IMR-90 (cell line): ENCODE measurements around the gene AHI1. TPM values are rescaled to one million over a fixed set of nuclear protein-coding genes. Genes with fewer than 3 reads are reported as not detected.

ENCODE experiments used
- ATAC-seq: fragments of 200-7000 bp; cut with Tn5 transposase; 2 replicates; pipeline ENCODE4 v1.9.1; 2020; ENCODE audit warnings: low read depth, mild to moderate bottlenecking, moderate library complexity
- BruUV-seq: library from RNA; stranded (reverse); fragments of 400-500 nt; replicated peaks from 2 replicates; lab custom pipeline; 2021; lab: Mats Ljungman, UMichigan
- CTCF ChIA-PET: fragments of 300-600 bp; formaldehyde crosslinking; extraction: SDS; loops from one replicate; lab custom pipeline; 2021; ENCODE audit warnings: antibody characterized with exemption; lab: Yijun Ruan, JAX
- POLR2A ChIA-PET: fragments of 300-600 bp; sonication (Branson Sonifier 250); formaldehyde crosslinking; loops from one replicate; lab custom pipeline; 2022; ENCODE audit warnings: antibody characterized with exemption; ENCODE audit not compliant: unreplicated experiment; lab: Charles Lee
- DNase-seq: peaks from one replicate; pipeline ENCODE4 v3.0.0; 2013
- H2AFZ ChIP-seq: replicated peaks from 2 replicates; pipeline ENCODE3; 2013; ENCODE audit warnings: low read length, mild to moderate bottlenecking; ENCODE audit not compliant: poor library complexity
- H2AK5ac ChIP-seq: 2 replicates; pipeline ENCODE4 v1.6.1; 2013; ENCODE audit warnings: low read depth, low read length, inconsistent platforms
- H2AK9ac ChIP-seq: replicated peaks from 2 replicates; pipeline ENCODE3; 2013; ENCODE audit warnings: mild to moderate bottlenecking, low read depth, low read length, moderate library complexity; ENCODE audit not compliant: poor library complexity
- H2BK120ac ChIP-seq: 2 replicates; pipeline ENCODE4 v1.6.1; 2013; ENCODE audit warnings: low read depth, low read length, inconsistent platforms
- H2BK15ac ChIP-seq: 3 replicates; pipeline ENCODE4 v1.6.1; 2013; ENCODE audit warnings: low read depth, low read length, inconsistent platforms
- H2BK20ac ChIP-seq: 2 replicates; pipeline ENCODE4 v1.6.1; 2013; ENCODE audit warnings: low read depth, mild to moderate bottlenecking, inconsistent platforms, low read length, moderate library complexity
- H2BK5ac ChIP-seq: 2 replicates; pipeline ENCODE4 v1.6.1; 2013; ENCODE audit warnings: mild to moderate bottlenecking, low read depth, low read length, inconsistent platforms; ENCODE audit not compliant: poor library complexity, severe bottlenecking
- H3K14ac ChIP-seq: replicated peaks from 2 replicates; pipeline ENCODE4 v1.6.1; 2013; ENCODE audit warnings: low read depth, low read length, inconsistent platforms
- H3K18ac ChIP-seq: 2 replicates; pipeline ENCODE4 v1.6.1; 2013; ENCODE audit warnings: low read depth, low read length, control low read depth
- H3K23ac ChIP-seq: 2 replicates; pipeline ENCODE4 v1.6.1; 2013; ENCODE audit warnings: low read depth, low read length, inconsistent platforms
- H3K27ac ChIP-seq: 2 replicates; pipeline ENCODE4 v1.5.1; 2013; ENCODE audit warnings: mild to moderate bottlenecking, control low read depth, low read length; ENCODE audit not compliant: insufficient read depth
- H3K27me3 ChIP-seq: 2 replicates; pipeline ENCODE4 v1.6.1; 2013; ENCODE audit warnings: low read length; ENCODE audit not compliant: control insufficient read depth, insufficient read depth
- H3K36me3 ChIP-seq: 2 replicates; pipeline ENCODE4 v1.6.1; 2013; ENCODE audit warnings: low read length, mixed read lengths; ENCODE audit not compliant: control insufficient read depth, insufficient read depth
- H3K4ac ChIP-seq: 2 replicates; pipeline ENCODE4 v1.6.1; 2013; ENCODE audit warnings: low read depth, low read length, inconsistent platforms
- H3K4me1 ChIP-seq: 2 replicates; pipeline ENCODE4 v1.6.1; 2013; ENCODE audit warnings: low read length, mixed read lengths; ENCODE audit not compliant: control insufficient read depth, insufficient read depth
- H3K4me2 ChIP-seq: 2 replicates; pipeline ENCODE4 v1.6.1; 2013; ENCODE audit warnings: low read depth, mild to moderate bottlenecking, control low read depth, low read length, moderate library complexity
- H3K4me3 ChIP-seq: 2 replicates; pipeline ENCODE4 v1.5.1; 2013; ENCODE audit warnings: low read depth, mild to moderate bottlenecking, control low read depth, low read length, moderate library complexity; ENCODE audit not compliant: insufficient read depth
- H3K56ac ChIP-seq: 2 replicates; pipeline ENCODE4 v1.6.1; 2013; ENCODE audit warnings: low read length, inconsistent platforms; ENCODE audit not compliant: insufficient read depth; ENCODE audit errors: extremely low read depth
- H3K79me1 ChIP-seq, 2 experiments: 2 replicates each; pipeline ENCODE4 v1.6.1; 2013; ENCODE audit warnings: low read length in 2 of 2, inconsistent platforms in 1 of 2, low read depth in 1 of 2
- H3K9ac ChIP-seq: 2 replicates; pipeline ENCODE4 v1.6.1; 2013; ENCODE audit warnings: low read depth, low read length, control low read depth
- H3K9me1 ChIP-seq: 2 replicates; pipeline ENCODE4 v1.6.1; 2013; ENCODE audit warnings: low read length, inconsistent platforms; ENCODE audit not compliant: insufficient read depth
- H3K9me3 ChIP-seq: 2 replicates; pipeline ENCODE4 v1.6.1; 2013; ENCODE audit warnings: low read length; ENCODE audit not compliant: control insufficient read depth, insufficient read depth
- H4K20me1 ChIP-seq: 2 replicates; pipeline ENCODE4 v1.6.1; 2013; ENCODE audit warnings: low read length, inconsistent platforms; ENCODE audit not compliant: insufficient read depth
- H4K5ac ChIP-seq: 2 replicates; pipeline ENCODE4 v1.6.1; 2013; ENCODE audit warnings: mild to moderate bottlenecking, low read depth, low read length, control low read depth
- H4K8ac ChIP-seq, 2 experiments: 2 replicates each; pipeline ENCODE4 v1.6.1; 2013; ENCODE audit warnings: low read depth in 2 of 2, low read length in 2 of 2, control low read depth in 1 of 2, inconsistent platforms in 1 of 2
- H4K91ac ChIP-seq: 2 replicates; pipeline ENCODE4 v1.6.1; 2013; ENCODE audit warnings: low read depth, low read length, inconsistent platforms; ENCODE audit not compliant: insufficient read depth
- MAZ ChIP-seq: IDR thresholded peaks from 2 replicates; pipeline ENCODE4 v1.6.1; 2012; ENCODE audit warnings: low read depth, mild to moderate bottlenecking, low read length, improper control_type of control experiment, moderate library complexity, borderline replicate concordance
- POLR2A ChIP-seq: IDR thresholded peaks from 2 replicates; pipeline ENCODE4 v1.6.1; 2012; ENCODE audit warnings: mild to moderate bottlenecking, low read depth, low read length
- RAD21 ChIP-seq: IDR thresholded peaks from 2 replicates; pipeline ENCODE4 v1.6.1; 2012; ENCODE audit warnings: low read length, improper control_type of control experiment
- RFX5 ChIP-seq: IDR thresholded peaks from 2 replicates; pipeline ENCODE4 v1.8.0; 2012; ENCODE audit warnings: low read depth, mild to moderate bottlenecking, low read length, moderate library complexity
- WGBS, 2 experiments: methylation state at CpG; one replicate each; pipeline versions ENCODE4 v1.1.5 to v1.1.7; 2013; ENCODE audit warnings: missing lambda C conversion rate in 2 of 2; ENCODE audit not compliant: insufficient read length in 1 of 2; ENCODE audit errors: extremely low coverage in 2 of 2; 5-methylcytosine and 5-hydroxymethylcytosine counted together
- dilution Hi-C: fragments of 300-500 bp; cut with HindIII; formaldehyde crosslinking; loops from one replicate; pipeline ENCODE4 v1.14.3; 2018; ENCODE audit warnings: low sequenced_read_pairs; ENCODE audit not compliant: unreplicated experiment
- in situ Hi-C: fragments of 300-500 bp; cut with MboI; formaldehyde crosslinking; loops from 3 replicates; pipeline ENCODE4 v1.14.3; 2019; ENCODE audit warnings: low sequenced_read_pairs, inconsistent platforms, mixed read lengths
- intact Hi-C: fragments of 100-400 bp; cut with micrococcal nuclease; formaldehyde crosslinking; loops from 2 replicates; pipeline ENCODE4 v1.10.0; 2022
- polyA plus RNA-seq, 3 experiments: library from polyadenylated mRNA; depleted of rRNA; stranded (reverse); fragments of >200 nt; gene quantifications; 2 replicates each; pipeline ENCODE4 v1.2.3, GENCODE V29; 2012; ENCODE audit warnings: low replicate concordance in 1 of 3
- total RNA-seq: library from RNA; depleted of rRNA; stranded (reverse); fragments of >200 nt; gene quantifications from 2 replicates; pipeline ENCODE4 v1.2.3, GENCODE V29; 2012

Gene AHI1
- total and polyA plus RNA-seq, 2 of the 4 experiments (the other 2 are of a cell fraction): 9.5 to 19.4 TPM

GRCh38 chr6:135412761-135413160 lies 84.8 kb downstream of the AHI1 start:
- no peaks in the 10 kb centered on the region for H3K9me1 ChIP-seq
- H3K4ac ChIP-seq: no peak overlapping the region
- H3K56ac ChIP-seq: no peak overlapping the region
- H2AK5ac ChIP-seq: no peak overlapping the region
- H3K4me2 ChIP-seq: no peak overlapping the region
- H3K36me3 ChIP-seq: peaks cover 8% of the 10 kb centered on the region
- H3K14ac ChIP-seq: no peak overlapping the region
- TF ChIP-seq POLR2A: no peak
- no peak for TF ChIP-seq MAZ
- no peak for TF ChIP-seq RAD21
- no peak for TF ChIP-seq RFX5
- H4K8ac ChIP-seq: no peak overlapping the region
- no peak overlapping the region for H2AFZ ChIP-seq
- H2AK9ac ChIP-seq: no peak overlapping the region
- intact Hi-C loops (no loop called here), in situ Hi-C loops (no loop called here), dilution Hi-C loops (no loop called here)
- no peak overlapping the region for H4K91ac ChIP-seq
- H3K23ac ChIP-seq: no peak overlapping the region
- H3K79me1 ChIP-seq: no peaks in the 10 kb centered on the region
- ATAC-seq (no peak), DNase-seq (peak; percentile 7)
- no peaks in the 10 kb centered on the region for H3K9me3 ChIP-seq
- CTCF ChIA-PET: no interaction called here
- no peaks in the 10 kb centered on the region for H3K27me3 ChIP-seq
- H3K27ac ChIP-seq: no peak overlapping the region
- no peak overlapping the region for H3K18ac ChIP-seq
- H2BK15ac ChIP-seq: no peak overlapping the region
- no peak overlapping the region for H3K9ac ChIP-seq
- H2BK5ac ChIP-seq: no peak overlapping the region
- no peaks in the 10 kb centered on the region for H4K20me1 ChIP-seq
- H3K4me1 ChIP-seq: no peaks in the 10 kb centered on the region
- POLR2A ChIA-PET: no interaction called here
- no CpG with 5 or more reads among the region's 1 CpG for WGBS, 2 experiments
- no peak overlapping the region for H4K5ac ChIP-seq
- no peak overlapping the region for H2BK120ac ChIP-seq
- no peak overlapping the region for H3K4me3 ChIP-seq
- no peak overlapping the region for H2BK20ac ChIP-seq
- no TSS peak for BruUV-seq
